Head of caudate nucleus (tissue), 42 donors: ENCODE data around the gene UMODL1.

ENCODE experiments used
- DNase-seq, 42 donors: peaks; one replicate each; pipeline versions ENCODE4 v3.0.0 to v3.0.0-alpha.2; 2020 to 2021; ENCODE audit warnings: mixed read lengths in 7 of 42
- intact Hi-C: fragments of 100-400 bp; cut with DNase I; formaldehyde crosslinking; loops from one replicate; pipeline ENCODE4 v1.15.0; 2022

UMODL1 gene

GRCh38 chr21:42089665-42090310 is 18.7 kb downstream of the UMODL1 start:
- intact Hi-C loops = no loop called here
- DNase-seq = no peak

- DNase-seq = no peak
- intact Hi-C loops = no loop called here
Measured at GRCh38 chr21:42091899-42092508, 20.9 kb downstream of the UMODL1 start.

DNA sequence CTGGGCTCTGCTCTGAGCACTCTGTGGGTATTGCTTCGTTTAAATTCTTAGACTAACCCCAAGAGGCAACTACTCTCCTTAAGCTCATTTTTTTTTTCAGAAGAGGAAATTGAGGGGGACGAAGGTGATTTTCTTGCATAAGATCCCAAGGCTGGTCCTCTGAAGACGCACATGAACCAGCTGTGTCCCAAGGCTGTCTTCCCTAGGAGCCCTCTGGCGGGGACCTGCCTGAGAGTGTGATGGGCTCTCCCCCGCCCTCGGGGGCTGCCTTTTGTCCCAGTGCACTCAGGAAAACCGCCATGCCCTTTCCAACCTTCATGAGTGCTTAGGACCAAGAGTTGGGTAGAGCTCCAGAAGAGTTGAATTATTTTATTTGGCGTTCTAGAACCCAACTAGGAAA is 21.7 kb downstream of the UMODL1 start:
- DNase-seq = no peak
- intact Hi-C loops = no loop called here

GRCh38 chr21:42093186-42093585 is 22.1 kb downstream of the UMODL1 start:
- no peak for DNase-seq
- intact Hi-C loops = no loop called here

DNA sequence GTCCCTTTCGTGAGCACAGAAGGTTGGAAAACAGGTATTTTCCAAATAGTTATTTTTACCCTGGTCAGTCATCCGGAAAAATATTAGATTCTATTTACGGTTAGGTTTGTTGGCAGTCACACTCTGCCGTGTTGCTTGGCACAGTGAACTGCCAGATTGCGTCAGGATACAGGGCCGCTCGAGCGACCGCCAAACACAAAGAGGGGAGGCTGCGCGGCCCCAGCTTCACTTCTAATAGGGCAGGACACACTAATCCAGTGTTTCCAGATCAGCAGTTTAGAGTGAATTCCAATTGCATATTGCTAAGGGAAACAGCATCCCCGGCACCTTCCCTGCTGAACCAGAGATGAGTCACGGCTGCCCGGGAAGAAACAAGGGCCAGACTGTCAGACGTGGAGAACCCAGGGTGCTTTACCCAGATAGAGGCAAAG is 22.9 kb downstream of the UMODL1 start:
- intact Hi-C loops = no loop called here
- DNase-seq = peak in 7 of 42 donors; percentile 10 to 49 (median 46)

DNA sequence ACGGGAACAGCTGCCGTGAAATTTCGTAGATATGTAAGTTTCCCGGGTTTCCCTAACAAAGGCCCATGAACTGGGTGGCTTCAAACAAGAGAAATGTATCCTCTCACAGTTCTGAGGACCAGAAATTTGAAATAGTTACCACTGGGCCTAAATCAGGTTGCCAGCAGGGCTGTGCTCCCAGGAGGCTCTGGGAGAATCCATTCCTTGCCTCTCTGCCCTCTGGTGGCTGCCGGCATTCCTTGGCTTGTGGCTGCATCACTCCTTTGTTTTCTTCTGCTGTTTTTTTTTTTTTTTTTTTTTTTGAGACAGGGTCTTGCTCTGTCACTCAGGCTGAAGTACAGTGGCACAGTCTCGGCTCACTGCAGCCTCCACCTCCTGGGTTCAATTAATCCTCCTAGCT is 23.7 kb downstream of the UMODL1 start:
- DNase-seq = no peak
- intact Hi-C loops = no loop called here

- intact Hi-C loops = no loop called here
- DNase-seq = no peak
Measured at GRCh38 chr21:42095581-42095980, 24.5 kb downstream of the UMODL1 start.

- intact Hi-C loops = no loop called here
- no peak for DNase-seq
Measured at GRCh38 chr21:42096566-42096965, 25.4 kb downstream of the UMODL1 start.

DNA sequence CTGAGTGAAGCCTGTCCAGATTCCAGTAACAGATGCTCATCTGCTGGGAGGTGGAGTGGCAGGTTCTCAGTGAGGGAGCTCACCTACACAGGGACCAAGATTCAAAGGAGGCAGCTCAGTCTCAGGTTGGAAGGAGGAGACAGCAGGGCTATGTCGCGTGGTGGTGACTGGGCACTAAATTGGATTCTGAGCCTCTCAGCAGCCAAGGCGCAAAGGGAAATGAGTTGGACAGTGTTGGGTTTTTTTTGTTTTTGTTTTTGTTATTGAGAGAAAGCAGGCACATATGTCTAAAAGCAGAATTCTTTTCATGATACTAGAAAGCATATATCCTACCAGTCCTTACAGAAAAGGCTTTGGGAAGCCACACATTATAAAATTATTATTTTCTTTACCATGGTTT is 26.2 kb downstream of the UMODL1 start:
- no peak for DNase-seq
- intact Hi-C loops = no loop called here

DNA sequence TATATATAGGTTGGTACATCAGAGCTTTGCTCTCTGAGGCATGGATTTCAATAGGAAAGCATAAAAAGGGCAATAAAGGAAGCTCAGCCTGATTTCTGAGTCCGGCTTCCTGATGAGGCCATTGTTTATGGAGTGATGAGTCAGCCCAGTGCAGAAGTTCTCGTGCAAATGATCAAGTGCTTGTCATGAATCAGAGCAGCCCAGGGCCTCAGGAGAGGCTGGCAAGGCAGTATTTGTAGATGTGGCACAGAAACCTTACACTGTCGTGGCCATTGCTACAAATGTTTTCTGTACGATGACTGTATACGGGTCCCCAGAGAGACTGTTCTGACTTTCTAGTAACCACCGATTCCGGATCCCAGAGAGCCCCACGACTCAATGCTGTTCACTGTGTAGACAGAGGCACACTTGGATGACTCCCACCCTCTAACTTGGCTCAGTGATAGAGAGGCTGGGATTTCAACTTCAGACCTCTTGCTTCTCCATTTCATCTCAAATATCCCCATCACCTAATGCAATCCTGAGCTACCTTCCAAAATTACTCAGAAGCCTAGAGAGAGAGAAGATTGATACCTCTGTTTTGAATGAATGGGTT is 26.8 kb downstream of the UMODL1 start:
- peak in 5 of 42 donors; percentile 31 to 59 (median 37) for DNase-seq
- intact Hi-C loops = no loop called here

- intact Hi-C loops = no loop called here
- no peak for DNase-seq
Measured at GRCh38 chr21:42098957-42099505, 27.9 kb downstream of the UMODL1 start.

GRCh38 chr21:42101246-42101645 is 30.1 kb downstream of the UMODL1 start:
- no peak for DNase-seq
- intact Hi-C loops = no loop called here

DNA sequence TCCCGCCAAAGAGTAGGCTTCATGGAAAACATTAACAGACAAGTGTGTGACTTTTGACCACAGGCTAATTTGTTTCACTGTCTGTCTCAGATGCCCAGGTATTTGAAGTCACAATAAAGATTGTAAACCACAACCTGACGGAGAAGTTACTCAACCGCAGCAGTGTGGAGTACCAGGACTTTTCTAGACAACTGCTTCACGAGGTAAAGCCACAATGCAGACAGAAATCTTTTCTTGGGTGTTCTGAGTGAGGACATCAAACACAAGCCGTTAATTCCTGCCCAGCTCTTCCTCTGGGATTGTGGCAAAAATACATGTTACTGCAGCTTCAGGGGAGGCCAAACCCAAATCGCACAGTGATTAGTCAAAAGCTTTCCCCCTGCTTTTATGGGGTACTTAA is 31.0 kb downstream of the UMODL1 start:
- intact Hi-C loops = no loop called here
- no peak for DNase-seq

DNA sequence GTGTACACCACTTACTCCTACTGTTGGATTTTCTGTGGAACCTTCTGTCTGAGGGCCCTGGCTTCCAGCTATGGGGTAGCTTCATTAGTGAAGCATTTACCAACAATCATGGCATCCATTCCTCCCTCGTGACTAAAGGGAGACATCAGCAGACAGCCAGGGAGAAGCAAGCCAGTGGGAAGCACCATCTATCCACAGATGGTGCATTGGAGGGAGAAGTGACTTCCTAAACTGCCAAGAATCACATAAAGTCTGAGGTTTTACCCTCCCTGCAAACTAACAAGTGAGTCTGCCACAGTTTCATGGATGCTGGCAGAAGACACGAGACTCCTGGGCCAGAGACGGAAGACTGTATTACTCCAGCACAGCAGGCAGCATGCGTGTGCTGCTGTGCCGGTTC is 31.4 kb downstream of the UMODL1 start:
- DNase-seq = no peak
- intact Hi-C loops = no loop called here

- no peak for DNase-seq
- intact Hi-C loops = no loop called here
Measured at GRCh38 chr21:42102991-42103390, 31.9 kb downstream of the UMODL1 start.

DNA sequence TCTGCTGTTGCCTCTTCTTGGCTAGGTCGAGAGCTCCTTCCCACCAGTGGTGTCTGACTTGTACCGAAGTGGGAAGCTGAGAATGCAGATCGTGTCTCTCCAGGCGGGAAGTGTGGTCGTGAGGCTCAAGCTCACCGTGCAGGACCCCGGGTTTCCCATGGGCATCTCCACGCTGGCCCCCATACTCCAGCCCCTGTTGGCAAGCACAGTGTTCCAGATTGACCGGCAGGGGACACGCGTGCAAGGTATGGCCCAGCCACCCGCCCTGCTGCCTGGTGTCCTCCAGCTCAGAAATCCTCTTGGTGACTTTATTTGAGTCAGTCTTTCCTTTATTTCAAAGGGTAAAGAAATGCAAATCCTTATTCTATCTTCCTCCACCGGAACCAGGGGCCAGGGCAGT is 32.7 kb downstream of the UMODL1 start:
- intact Hi-C loops = no loop called here
- no peak for DNase-seq

GRCh38 chr21:42105476-42106315 is 34.6 kb downstream of the UMODL1 start:
- no peak for DNase-seq
- intact Hi-C loops = no loop called here

DNA sequence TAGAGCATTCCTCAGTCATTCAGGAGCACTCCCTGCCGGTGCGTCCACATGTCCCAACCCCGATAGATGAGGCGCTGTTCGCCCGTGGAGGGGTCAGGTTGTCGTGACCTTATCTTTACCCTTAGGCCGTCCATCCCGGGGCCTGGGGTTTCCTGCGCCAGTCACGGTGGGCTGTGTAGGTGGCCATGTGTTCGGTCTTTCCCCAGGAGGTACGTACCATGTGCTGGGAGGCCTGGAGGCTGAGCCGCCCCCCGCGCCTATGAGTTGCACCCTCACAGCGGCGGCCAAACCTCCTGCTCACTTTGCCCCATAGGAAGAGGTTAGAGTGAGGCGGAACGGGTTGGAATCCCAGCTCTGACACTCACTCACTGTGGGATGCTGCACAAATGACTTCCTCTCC is 35.3 kb downstream of the UMODL1 start:
- no peak for DNase-seq
- intact Hi-C loops = no loop called here

GRCh38 chr21:42107177-42107880 is 36.2 kb downstream of the UMODL1 start:
- DNase-seq = no peak
- intact Hi-C loops = no loop called here
